IMR-90 (cell line): Measurements from ENCODE around the gene EPB41L1. TPM values are rescaled to one million over a fixed set of nuclear protein-coding genes. Genes with fewer than 3 reads are reported as not detected.

Experiments
- ATAC-seq: fragments of 200-7000 bp; cut with Tn5 transposase; 2 replicates; pipeline ENCODE4 v1.9.1; 2020; ENCODE audit warnings: low read depth, mild to moderate bottlenecking, moderate library complexity
- BruUV-seq: library from RNA; stranded (reverse); fragments of 400-500 nt; replicated peaks from 2 replicates; lab custom pipeline; 2021; lab: Mats Ljungman, UMichigan
- CTCF ChIA-PET: fragments of 300-600 bp; formaldehyde crosslinking; extraction: SDS; loops from one replicate; lab custom pipeline; 2021; ENCODE audit warnings: antibody characterized with exemption; lab: Yijun Ruan, JAX
- POLR2A ChIA-PET: fragments of 300-600 bp; sonication (Branson Sonifier 250); formaldehyde crosslinking; loops from one replicate; lab custom pipeline; 2022; ENCODE audit warnings: antibody characterized with exemption; ENCODE audit not compliant: unreplicated experiment; lab: Charles Lee
- DNase-seq: peaks from one replicate; pipeline ENCODE4 v3.0.0; 2013
- H2AFZ ChIP-seq: replicated peaks from 2 replicates; pipeline ENCODE3; 2013; ENCODE audit warnings: low read length, mild to moderate bottlenecking; ENCODE audit not compliant: poor library complexity
- H2AK5ac ChIP-seq: 2 replicates; pipeline ENCODE4 v1.6.1; 2013; ENCODE audit warnings: low read depth, low read length, inconsistent platforms
- H2AK9ac ChIP-seq: replicated peaks from 2 replicates; pipeline ENCODE3; 2013; ENCODE audit warnings: mild to moderate bottlenecking, low read depth, low read length, moderate library complexity; ENCODE audit not compliant: poor library complexity
- H2BK120ac ChIP-seq: 2 replicates; pipeline ENCODE4 v1.6.1; 2013; ENCODE audit warnings: low read depth, low read length, inconsistent platforms
- H2BK15ac ChIP-seq: 3 replicates; pipeline ENCODE4 v1.6.1; 2013; ENCODE audit warnings: low read depth, low read length, inconsistent platforms
- H2BK20ac ChIP-seq: 2 replicates; pipeline ENCODE4 v1.6.1; 2013; ENCODE audit warnings: low read depth, mild to moderate bottlenecking, inconsistent platforms, low read length, moderate library complexity
- H2BK5ac ChIP-seq: 2 replicates; pipeline ENCODE4 v1.6.1; 2013; ENCODE audit warnings: mild to moderate bottlenecking, low read depth, low read length, inconsistent platforms; ENCODE audit not compliant: poor library complexity, severe bottlenecking
- H3K14ac ChIP-seq: replicated peaks from 2 replicates; pipeline ENCODE4 v1.6.1; 2013; ENCODE audit warnings: low read depth, low read length, inconsistent platforms
- H3K18ac ChIP-seq: 2 replicates; pipeline ENCODE4 v1.6.1; 2013; ENCODE audit warnings: low read depth, low read length, control low read depth
- H3K23ac ChIP-seq: 2 replicates; pipeline ENCODE4 v1.6.1; 2013; ENCODE audit warnings: low read depth, low read length, inconsistent platforms
- H3K27ac ChIP-seq: 2 replicates; pipeline ENCODE4 v1.5.1; 2013; ENCODE audit warnings: mild to moderate bottlenecking, control low read depth, low read length; ENCODE audit not compliant: insufficient read depth
- H3K27me3 ChIP-seq: 2 replicates; pipeline ENCODE4 v1.6.1; 2013; ENCODE audit warnings: low read length; ENCODE audit not compliant: control insufficient read depth, insufficient read depth
- H3K36me3 ChIP-seq: 2 replicates; pipeline ENCODE4 v1.6.1; 2013; ENCODE audit warnings: low read length, mixed read lengths; ENCODE audit not compliant: control insufficient read depth, insufficient read depth
- H3K4ac ChIP-seq: 2 replicates; pipeline ENCODE4 v1.6.1; 2013; ENCODE audit warnings: low read depth, low read length, inconsistent platforms
- H3K4me1 ChIP-seq: 2 replicates; pipeline ENCODE4 v1.6.1; 2013; ENCODE audit warnings: low read length, mixed read lengths; ENCODE audit not compliant: control insufficient read depth, insufficient read depth
- H3K4me2 ChIP-seq: 2 replicates; pipeline ENCODE4 v1.6.1; 2013; ENCODE audit warnings: low read depth, mild to moderate bottlenecking, control low read depth, low read length, moderate library complexity
- H3K4me3 ChIP-seq: 2 replicates; pipeline ENCODE4 v1.5.1; 2013; ENCODE audit warnings: low read depth, mild to moderate bottlenecking, control low read depth, low read length, moderate library complexity; ENCODE audit not compliant: insufficient read depth
- H3K56ac ChIP-seq: 2 replicates; pipeline ENCODE4 v1.6.1; 2013; ENCODE audit warnings: low read length, inconsistent platforms; ENCODE audit not compliant: insufficient read depth; ENCODE audit errors: extremely low read depth
- H3K79me1 ChIP-seq, 2 experiments: 2 replicates each; pipeline ENCODE4 v1.6.1; 2013; ENCODE audit warnings: low read length in 2 of 2, inconsistent platforms in 1 of 2, low read depth in 1 of 2
- H3K9ac ChIP-seq: 2 replicates; pipeline ENCODE4 v1.6.1; 2013; ENCODE audit warnings: low read depth, low read length, control low read depth
- H3K9me1 ChIP-seq: 2 replicates; pipeline ENCODE4 v1.6.1; 2013; ENCODE audit warnings: low read length, inconsistent platforms; ENCODE audit not compliant: insufficient read depth
- H3K9me3 ChIP-seq: 2 replicates; pipeline ENCODE4 v1.6.1; 2013; ENCODE audit warnings: low read length; ENCODE audit not compliant: control insufficient read depth, insufficient read depth
- H4K20me1 ChIP-seq: 2 replicates; pipeline ENCODE4 v1.6.1; 2013; ENCODE audit warnings: low read length, inconsistent platforms; ENCODE audit not compliant: insufficient read depth
- H4K5ac ChIP-seq: 2 replicates; pipeline ENCODE4 v1.6.1; 2013; ENCODE audit warnings: mild to moderate bottlenecking, low read depth, low read length, control low read depth
- H4K8ac ChIP-seq, 2 experiments: 2 replicates each; pipeline ENCODE4 v1.6.1; 2013; ENCODE audit warnings: low read depth in 2 of 2, low read length in 2 of 2, control low read depth in 1 of 2, inconsistent platforms in 1 of 2
- H4K91ac ChIP-seq: 2 replicates; pipeline ENCODE4 v1.6.1; 2013; ENCODE audit warnings: low read depth, low read length, inconsistent platforms; ENCODE audit not compliant: insufficient read depth
- CEBPB ChIP-seq: IDR thresholded peaks from 2 replicates; pipeline ENCODE4 v1.6.1; 2012; ENCODE audit warnings: low read depth, low read length, improper control_type of control experiment
- CHD1 ChIP-seq: IDR thresholded peaks from 2 replicates; pipeline ENCODE4 v1.6.1; 2012; ENCODE audit warnings: low read depth, low read length, improper control_type of control experiment
- FOS ChIP-seq: fragments of 150-350 bp; IDR thresholded peaks from 2 replicates; pipeline ENCODE4 v1.6.1; 2016; ENCODE audit warnings: low read depth, low read length
- MAFK ChIP-seq: IDR thresholded peaks from 2 replicates; pipeline ENCODE4 v1.6.1; 2012; ENCODE audit warnings: low read depth, low read length, improper control_type of control experiment
- MAZ ChIP-seq: IDR thresholded peaks from 2 replicates; pipeline ENCODE4 v1.6.1; 2012; ENCODE audit warnings: low read depth, mild to moderate bottlenecking, low read length, improper control_type of control experiment, moderate library complexity, borderline replicate concordance
- NFE2L2 ChIP-seq: fragments of 150-350 bp; IDR thresholded peaks from 2 replicates; pipeline ENCODE4 v1.6.1; 2016; ENCODE audit warnings: low read depth, mild to moderate bottlenecking, low read length
- POLR2A ChIP-seq: IDR thresholded peaks from 2 replicates; pipeline ENCODE4 v1.6.1; 2012; ENCODE audit warnings: mild to moderate bottlenecking, low read depth, low read length
- RAD21 ChIP-seq: IDR thresholded peaks from 2 replicates; pipeline ENCODE4 v1.6.1; 2012; ENCODE audit warnings: low read length, improper control_type of control experiment
- RCOR1 ChIP-seq: IDR thresholded peaks from 2 replicates; pipeline ENCODE4 v1.6.1; 2012; ENCODE audit warnings: mild to moderate bottlenecking, low read length, improper control_type of control experiment; ENCODE audit not compliant: insufficient replicate concordance
- RFX5 ChIP-seq: IDR thresholded peaks from 2 replicates; pipeline ENCODE4 v1.8.0; 2012; ENCODE audit warnings: low read depth, mild to moderate bottlenecking, low read length, moderate library complexity
- SMC3 ChIP-seq: fragments of 150-350 bp; IDR thresholded peaks from 2 replicates; pipeline ENCODE4 v1.6.1; 2016; ENCODE audit warnings: low read depth, mild to moderate bottlenecking, antibody characterized with exemption, low read length, moderate library complexity
- USF2 ChIP-seq: fragments of 150-350 bp; IDR thresholded peaks from 2 replicates; pipeline ENCODE4 v1.6.1; 2017; ENCODE audit warnings: mild to moderate bottlenecking, antibody characterized with exemption, low read length, low read depth
- WGBS, 2 experiments: methylation state at CpG; one replicate each; pipeline versions ENCODE4 v1.1.5 to v1.1.7; 2013; ENCODE audit warnings: missing lambda C conversion rate in 2 of 2; ENCODE audit not compliant: insufficient read length in 1 of 2; ENCODE audit errors: extremely low coverage in 2 of 2; 5-methylcytosine and 5-hydroxymethylcytosine counted together
- dilution Hi-C: fragments of 300-500 bp; cut with HindIII; formaldehyde crosslinking; loops from one replicate; pipeline ENCODE4 v1.14.3; 2018; ENCODE audit warnings: low sequenced_read_pairs; ENCODE audit not compliant: unreplicated experiment
- in situ Hi-C: fragments of 300-500 bp; cut with MboI; formaldehyde crosslinking; loops from 3 replicates; pipeline ENCODE4 v1.14.3; 2019; ENCODE audit warnings: low sequenced_read_pairs, inconsistent platforms, mixed read lengths
- intact Hi-C: fragments of 100-400 bp; cut with micrococcal nuclease; formaldehyde crosslinking; loops from 2 replicates; pipeline ENCODE4 v1.10.0; 2022
- polyA plus RNA-seq, 3 experiments: library from polyadenylated mRNA; depleted of rRNA; stranded (reverse); fragments of >200 nt; gene quantifications; 2 replicates each; pipeline ENCODE4 v1.2.3, GENCODE V29; 2012; ENCODE audit warnings: low replicate concordance in 1 of 3
- total RNA-seq: library from RNA; depleted of rRNA; stranded (reverse); fragments of >200 nt; gene quantifications from 2 replicates; pipeline ENCODE4 v1.2.3, GENCODE V29; 2012

EPB41L1 gene
- total and polyA plus RNA-seq, 2 of the 4 experiments (the other 2 are of a cell fraction), result 12.5 to 33.7 TPM

- CTCF ChIA-PET, result no interaction called here
- H3K9me3 ChIP-seq, result no peaks in the 10 kb centered on the region
- H3K23ac ChIP-seq, result no peak overlapping the region
- intact Hi-C loops (no loop called here), dilution Hi-C loops (no loop called here), in situ Hi-C loops (no loop called here)
- no peak overlapping the region for H4K91ac ChIP-seq
- POLR2A ChIA-PET, result no interaction called here
- BruUV-seq, result no TSS peak
- H2AFZ ChIP-seq, result no peak overlapping the region
- H3K18ac ChIP-seq, result no peak overlapping the region
- H3K4ac ChIP-seq, result no peak overlapping the region
- H3K56ac ChIP-seq, result no peak overlapping the region
- no peak overlapping the region for H3K14ac ChIP-seq
- H3K79me1 ChIP-seq, result no peaks in the 10 kb centered on the region
- H3K27ac ChIP-seq, result no peak overlapping the region
- H3K36me3 ChIP-seq, result peaks cover 3% of the 10 kb centered on the region
- H4K8ac ChIP-seq, result no peak overlapping the region
- no peak overlapping the region for H3K4me2 ChIP-seq
- H2BK120ac ChIP-seq, result no peak overlapping the region
- no peak for DNase-seq
- no peaks in the 10 kb centered on the region for H3K27me3 ChIP-seq
- no peak overlapping the region for H2BK15ac ChIP-seq
- WGBS, 2 experiments, result 100% methylated on average over 1 of the region's 6 CpGs; no CpG with 5 or more reads in 1 of the 2 experiments
- no peak overlapping the region for H2BK20ac ChIP-seq
- no peak overlapping the region for H3K4me3 ChIP-seq
- no peaks in the 10 kb centered on the region for H4K20me1 ChIP-seq
- no peak for ATAC-seq
- no peak overlapping the region for H4K5ac ChIP-seq
- 0 out of 2 replicates have a peak, but pooled peaks cover 3% of the 10 kb centered on the region for H3K9me1 ChIP-seq
- H3K9ac ChIP-seq, result no peak overlapping the region
- no peak overlapping the region for H2BK5ac ChIP-seq
- TF ChIP-seq USF2 (no peak), NFE2L2 (no peak), POLR2A (no peak), RAD21 (no peak), CEBPB (no peak), MAFK (no peak), CHD1 (no peak), SMC3 (no peak), MAZ (no peak), RCOR1 (no peak), RFX5 (no peak), FOS (no peak)
- H2AK5ac ChIP-seq, result no peak overlapping the region
- no peak overlapping the region for H2AK9ac ChIP-seq
- H3K4me1 ChIP-seq, result no peaks in the 10 kb centered on the region
Observed at GRCh38 chr20:36228770-36229169, 74.2 kb downstream of the EPB41L1 start.
